ENCODE results near the gene TXNDC2.

GRCh38 chr18:9894454-9895068 lies 8.8 kb downstream of the TXNDC2 start:
- TF ChIP-seq CTCF (IDR thresholded peaks at IDR 0.05 in 4 of 5, conservative IDR thresholded peaks at IDR 0.05 in 1 of 5) (no peak), POLR2A (IDR thresholded peaks at IDR 0.05) (no peak)
